ENCODE data around the gene BICD1.
"Not testable (repeated sequence)": the region's sequence is repeated elsewhere in the genome, so short reads cannot be mapped to it uniquely, and the experiment has no call there.

BICD1 gene

GRCh38 chr12:32249777-32250176, 143.1 kb downstream of the BICD1 start:
- no peak for DNase-seq

GRCh38 chr12:32252199-32253073, 145.8 kb downstream of the BICD1 start:
- DNase-seq: no peak

GRCh38 chr12:32253154-32253790, 146.6 kb downstream of the BICD1 start:
- DNase-seq: no peak

- no peak for DNase-seq
Observed at GRCh38 chr12:32254260-32254956, 147.8 kb downstream of the BICD1 start.

GRCh38 chr12:32255588-32255987, 148.9 kb downstream of the BICD1 start:
- DNase-seq: no peak

GRCh38 chr12:32257695-32258496, 151.2 kb downstream of the BICD1 start:
- DNase-seq: no peak

- DNase-seq: no peak
Observed at GRCh38 chr12:32260696-32261095, 154.0 kb downstream of the BICD1 start.

- no peak for DNase-seq
Observed at GRCh38 chr12:32261638-32262037, 155.0 kb downstream of the BICD1 start.

- DNase-seq: no peak
Observed at GRCh38 chr12:32264961-32265360, 158.3 kb downstream of the BICD1 start.

- DNase-seq: no peak
Observed at GRCh38 chr12:32265456-32265855, 158.8 kb downstream of the BICD1 start.

GRCh38 chr12:32265951-32266350, 159.3 kb downstream of the BICD1 start:
- DNase-seq: no peak

- no peak for DNase-seq
Observed at GRCh38 chr12:32266756-32267155, 160.1 kb downstream of the BICD1 start.

GRCh38 chr12:32270818-32271710, 164.4 kb downstream of the BICD1 start:
- no peak for DNase-seq

- no peak for DNase-seq
Observed at GRCh38 chr12:32272465-32272864, 165.8 kb downstream of the BICD1 start.

GRCh38 chr12:32273063-32273522, 166.4 kb downstream of the BICD1 start:
- no peak for DNase-seq

GRCh38 chr12:32273712-32274111, 167.1 kb downstream of the BICD1 start:
- DNase-seq: no peak

GRCh38 chr12:32274665-32275064, 168.0 kb downstream of the BICD1 start:
- no peak for DNase-seq

- not testable (repeated sequence) for DNase-seq
Observed at GRCh38 chr12:32275520-32275919, 168.9 kb downstream of the BICD1 start.

- DNase-seq: no peak
Observed at GRCh38 chr12:32277774-32278173, 171.1 kb downstream of the BICD1 start.

GRCh38 chr12:32281098-32281497, 174.5 kb downstream of the BICD1 start:
- DNase-seq: no peak

- DNase-seq: no peak
Observed at GRCh38 chr12:32284561-32284960, 177.9 kb downstream of the BICD1 start.

- DNase-seq: no peak
Observed at GRCh38 chr12:32285021-32285420, 178.4 kb downstream of the BICD1 start.

All from NCI-H2107 (cell line).